ENCODE data around the gene C4BPB. TPM values are rescaled to one million over a fixed set of nuclear protein-coding genes. Genes with fewer than 3 reads are reported as not detected.

C4BPB gene
- total and polyA plus RNA-seq, 2 donors, result 0.46 to 1.6 TPM

Other genes starting within 250 kb of the C4BPB start
- gene IL20, start 223.2 kb upstream of the C4BPB start, total RNA-seq, result not detected
- gene IL20, start 223.2 kb upstream of the C4BPB start, polyA plus RNA-seq, result not detected
- not detected for gene IL24, start 191.4 kb upstream of the C4BPB start, total RNA-seq
- 0.06 TPM for gene IL24, start 191.4 kb upstream of the C4BPB start, polyA plus RNA-seq
- 0.95 TPM for gene FCMR, start 166.9 kb upstream of the C4BPB start, total RNA-seq
- 6.1 TPM for gene FCMR, start 166.9 kb upstream of the C4BPB start, polyA plus RNA-seq
- 27.5 TPM for gene PIGR, start 142.4 kb upstream of the C4BPB start, total RNA-seq
- gene PIGR, start 142.4 kb upstream of the C4BPB start, polyA plus RNA-seq, result 2.3 TPM
- gene FCAMR, start 118.4 kb upstream of the C4BPB start, total RNA-seq, result not detected
- not detected for gene FCAMR, start 118.4 kb upstream of the C4BPB start, polyA plus RNA-seq
- 6.2 TPM for gene C1orf116, start 56.1 kb upstream of the C4BPB start, total RNA-seq
- gene C1orf116, start 56.1 kb upstream of the C4BPB start, polyA plus RNA-seq, result 2.7 TPM
- 18.1 TPM for gene YOD1, start 37.7 kb upstream of the C4BPB start, total RNA-seq
- 2.8 TPM for gene YOD1, start 37.7 kb upstream of the C4BPB start, polyA plus RNA-seq
- 9.3 TPM for gene PFKFB2, start 35.6 kb upstream of the C4BPB start, total RNA-seq
- gene PFKFB2, start 35.6 kb upstream of the C4BPB start, polyA plus RNA-seq, result 3.4 TPM
- 0.95 TPM for gene C4BPA, start 15.4 kb downstream of the C4BPB start, total RNA-seq
- gene C4BPA, start 15.4 kb downstream of the C4BPB start, polyA plus RNA-seq, result 0.91 TPM
- 108 TPM for gene CD55, start 232.8 kb downstream of the C4BPB start, total RNA-seq
- 83.1 TPM for gene CD55, start 232.8 kb downstream of the C4BPB start, polyA plus RNA-seq

Data from urinary bladder (tissue), 2 donors.